22Rv1 (cell line): Measurements from ENCODE around the gene LRRC38.
"Not testable (repeated sequence)": the region's sequence is repeated elsewhere in the genome, so short reads cannot be mapped to it uniquely, and the experiment has no call there.

Source experiments
- H3K27ac ChIP-seq: fragments of 450-650 bp; 2 replicates; pipeline ENCODE4 v1.5.1; 2017
- CTCF ChIP-seq: fragments of 450-650 bp; IDR thresholded peaks from 2 replicates; pipeline ENCODE4 v1.5.1; 2017; ENCODE audit warnings: mild to moderate bottlenecking
- ZFX ChIP-seq: fragments of 450-650 bp; IDR thresholded peaks from 2 replicates; pipeline ENCODE4 v1.6.1; 2017; ENCODE audit warnings: antibody characterized with exemption, borderline replicate concordance

LRRC38 gene

GRCh38 chr1:13465515-13465914 lies 48.3 kb downstream of the LRRC38 start:
- TF ChIP-seq CTCF (no peak), ZFX (no peak)
- no peak overlapping the region for H3K27ac ChIP-seq

- no peak overlapping the region for H3K27ac ChIP-seq
- TF ChIP-seq CTCF (no peak), ZFX (no peak)
Measured at GRCh38 chr1:13462682-13463081, 51.1 kb downstream of the LRRC38 start.

GRCh38 chr1:13461977-13462376 lies 51.8 kb downstream of the LRRC38 start:
- no peak overlapping the region for H3K27ac ChIP-seq
- TF ChIP-seq CTCF: no peak
- TF ChIP-seq ZFX: no peak

GRCh38 chr1:13456904-13457532 lies 56.8 kb downstream of the LRRC38 start:
- no peak overlapping the region for H3K27ac ChIP-seq
- TF ChIP-seq ZFX: no peak
- no peak for TF ChIP-seq CTCF

- TF ChIP-seq ZFX: no peak
- no peak for TF ChIP-seq CTCF
- H3K27ac ChIP-seq: no peak overlapping the region
Measured at GRCh38 chr1:13451399-13451965, 62.3 kb downstream of the LRRC38 start.

- no peak overlapping the region for H3K27ac ChIP-seq
- TF ChIP-seq CTCF: no peak
- no peak for TF ChIP-seq ZFX
Measured at GRCh38 chr1:13450204-13450603, 63.6 kb downstream of the LRRC38 start.

GRCh38 chr1:13443335-13443979 lies 70.3 kb downstream of the LRRC38 start:
- no peak overlapping the region for H3K27ac ChIP-seq
- TF ChIP-seq CTCF: no peak
- TF ChIP-seq ZFX: no peak

- H3K27ac ChIP-seq: not testable (repeated sequence)
Measured at GRCh38 chr1:13439104-13439783, 74.6 kb downstream of the LRRC38 start.
